NCI-H187 treated with DMSO at 0.1 percent for 48 hours (cell line): ENCODE results near the gene TBC1D9B.

Experiments used
- DNase-seq: peaks from one replicate; lab custom pipeline; 2025; lab: John Stamatoyannopoulos, UW

The TBC1D9B gene

DNA sequence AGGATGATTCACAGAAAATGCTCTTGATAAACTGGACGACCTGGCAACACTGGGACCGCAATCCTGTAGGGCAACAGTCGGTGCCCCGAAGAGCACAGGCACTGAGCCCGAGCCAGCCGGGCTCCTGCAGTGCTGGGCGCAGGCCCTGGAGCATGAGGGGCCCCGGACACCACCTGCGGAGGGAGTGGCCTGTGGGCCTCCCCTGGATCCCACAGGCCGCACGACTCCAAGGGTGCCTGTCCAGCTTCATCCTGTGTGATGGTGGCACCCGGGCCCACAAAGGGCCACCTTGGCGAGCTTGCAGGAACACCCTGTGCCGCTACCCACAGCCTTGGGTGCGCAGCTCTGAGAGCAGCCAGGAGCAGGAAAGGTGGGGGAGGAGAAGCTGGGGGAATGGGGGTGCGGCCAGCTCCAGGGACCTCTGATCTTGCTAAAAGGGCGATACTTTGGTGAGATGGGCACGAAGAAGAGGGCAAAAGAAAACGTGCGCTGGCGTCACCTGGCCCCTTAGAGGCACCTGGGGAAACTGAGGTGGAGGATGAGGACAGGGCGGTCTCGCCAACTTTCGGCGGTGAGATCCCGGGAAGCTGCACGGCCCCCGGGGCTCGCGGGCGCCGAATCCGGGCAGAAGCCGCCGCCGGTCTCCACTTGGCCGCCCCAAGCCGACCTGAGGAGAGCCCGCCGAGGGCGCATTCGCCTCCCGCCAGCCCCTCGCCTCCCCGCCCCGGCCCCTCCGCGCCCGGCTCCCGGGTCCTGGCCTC, 722 bp downstream of the TBC1D9B start:
- no peak for DNase-seq

DNA sequence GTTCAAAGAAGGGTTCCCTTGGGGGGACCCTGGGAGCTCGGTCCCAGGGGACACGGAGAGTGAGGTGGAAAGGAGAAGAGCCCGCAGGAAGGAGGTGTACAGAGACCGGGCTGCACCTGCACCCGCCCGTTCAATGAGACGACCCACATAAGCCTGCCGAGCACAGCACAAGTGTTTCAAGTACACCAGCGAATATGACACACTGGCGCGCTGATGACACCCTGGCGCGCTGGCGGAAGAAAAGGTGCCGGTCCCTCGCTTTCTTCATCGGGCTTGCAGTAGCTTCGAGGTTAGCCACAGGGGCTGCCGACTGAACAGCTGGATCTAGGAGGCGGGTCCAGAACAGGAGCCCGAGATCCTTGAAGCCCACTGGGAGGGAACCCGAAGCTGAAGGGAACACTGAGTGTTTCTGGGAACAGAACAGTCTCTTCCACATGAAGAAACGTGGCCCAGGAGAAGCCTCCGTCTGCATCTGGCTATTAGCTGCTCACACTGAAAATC, 1.4 kb downstream of the TBC1D9B start:
- no peak for DNase-seq

DNA sequence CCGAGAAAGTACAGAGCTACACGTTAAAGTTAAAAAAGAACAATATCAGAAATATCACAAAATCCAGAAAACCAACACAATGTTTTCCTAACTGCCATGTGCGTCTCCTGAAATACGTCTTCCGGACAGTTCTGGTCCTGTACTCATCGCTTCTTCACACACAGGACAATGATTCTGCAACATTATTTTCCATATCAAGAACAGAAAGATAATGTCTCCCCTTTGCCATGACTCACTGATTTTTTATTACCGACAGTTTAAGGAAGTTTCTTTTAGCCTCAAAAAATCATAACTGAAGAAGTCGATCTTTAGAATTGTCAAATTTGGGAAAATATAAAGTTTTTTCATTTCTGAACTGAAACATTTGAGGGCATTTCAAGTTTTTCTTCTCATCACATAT, 2.5 kb downstream of the TBC1D9B start:
- no peak for DNase-seq

DNA sequence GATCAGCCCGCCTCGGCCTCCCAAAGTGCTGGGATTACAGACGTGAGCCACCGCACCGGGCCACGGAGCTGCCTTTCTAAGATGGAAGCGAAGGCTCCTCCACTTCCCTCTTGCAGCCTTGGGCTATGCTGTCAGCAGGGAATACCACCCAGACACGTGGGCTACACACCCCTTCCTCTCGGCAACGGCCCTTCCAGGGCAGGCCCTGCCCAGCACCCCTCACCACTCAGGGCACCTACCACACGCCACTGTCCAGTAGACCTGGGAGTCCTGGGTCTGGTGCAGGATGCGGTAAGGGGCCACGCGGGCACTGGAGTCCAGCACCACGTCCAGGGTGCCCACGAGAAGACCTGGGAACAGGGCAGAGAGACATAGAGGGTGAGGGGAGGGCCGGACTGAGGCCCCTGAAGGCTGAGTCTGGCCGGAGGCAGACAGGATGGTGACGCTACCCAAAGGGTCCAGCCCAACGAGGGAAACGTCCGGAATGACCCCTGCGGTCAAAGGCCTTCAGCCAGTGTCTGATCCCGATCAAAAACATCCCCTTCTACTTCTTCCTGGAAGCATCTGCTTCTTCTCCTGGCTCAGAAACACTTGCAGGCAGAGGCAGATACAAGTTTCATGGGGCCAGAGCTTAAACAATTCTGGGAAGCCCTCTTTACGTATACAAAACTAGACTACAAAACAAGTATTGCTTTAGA, 3.1 kb downstream of the TBC1D9B start:
- DNase-seq = no peak

DNA sequence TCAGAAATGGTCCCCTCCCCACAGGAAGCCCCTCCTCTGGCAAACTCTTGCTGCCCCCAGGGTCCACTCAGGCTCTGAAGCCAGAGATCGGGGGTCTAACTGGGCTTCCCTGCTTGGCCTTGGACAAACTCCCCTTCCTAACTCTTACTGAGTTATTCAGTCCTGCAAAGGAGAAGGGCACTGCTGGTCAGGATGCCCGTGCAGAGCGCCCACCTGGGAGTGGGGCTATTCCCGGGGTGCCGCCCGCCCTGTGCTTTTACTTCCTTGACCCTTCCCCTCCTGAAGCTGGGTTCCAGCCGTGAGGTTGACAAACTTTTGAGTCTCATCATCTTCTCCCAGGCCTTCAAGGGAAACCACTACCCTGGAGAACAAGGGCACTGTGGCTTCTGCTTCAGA, 4.9 kb downstream of the TBC1D9B start:
- DNase-seq = no peak

DNA sequence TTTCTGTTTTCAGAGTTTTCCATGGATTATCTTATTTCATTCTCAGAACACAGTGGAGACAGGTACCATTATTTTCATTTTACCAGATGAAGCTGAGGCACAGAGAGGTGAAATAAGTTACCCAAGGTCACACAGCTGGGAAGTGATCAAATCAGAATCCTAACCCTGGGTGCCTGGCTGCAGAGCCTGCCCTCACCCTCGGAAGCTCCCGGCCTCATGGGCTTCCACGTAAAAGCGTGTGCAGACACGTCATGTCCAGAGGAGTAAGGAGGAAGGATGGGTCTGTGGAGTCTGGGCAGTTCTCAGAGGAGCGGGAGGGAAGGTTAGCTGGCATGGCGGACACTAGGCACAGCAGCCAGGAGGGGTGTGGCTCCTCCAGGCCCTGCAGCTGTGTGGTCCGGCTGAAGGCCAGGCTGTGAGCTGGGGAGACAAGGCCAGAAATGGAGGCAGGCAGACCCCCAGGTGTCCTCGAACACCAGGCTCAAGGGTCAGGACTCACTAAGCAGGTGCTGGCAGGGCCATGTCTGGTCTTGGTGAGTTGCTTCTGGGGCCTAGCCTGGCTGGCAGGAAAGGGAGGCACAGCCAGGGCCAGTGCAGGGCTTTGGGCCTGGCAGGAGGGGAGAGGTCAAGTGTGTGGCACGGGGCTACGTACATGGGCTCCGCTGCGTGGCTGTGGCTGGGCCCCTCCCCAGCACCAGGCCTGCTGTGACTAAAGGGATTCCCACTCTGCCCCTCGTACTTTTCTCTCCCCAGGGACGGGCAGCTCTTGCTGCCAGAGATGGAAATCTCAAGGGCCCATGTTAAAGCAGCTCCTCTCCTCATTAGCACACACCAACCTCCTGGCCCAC, 5.6 kb downstream of the TBC1D9B start:
- DNase-seq = no peak

DNA sequence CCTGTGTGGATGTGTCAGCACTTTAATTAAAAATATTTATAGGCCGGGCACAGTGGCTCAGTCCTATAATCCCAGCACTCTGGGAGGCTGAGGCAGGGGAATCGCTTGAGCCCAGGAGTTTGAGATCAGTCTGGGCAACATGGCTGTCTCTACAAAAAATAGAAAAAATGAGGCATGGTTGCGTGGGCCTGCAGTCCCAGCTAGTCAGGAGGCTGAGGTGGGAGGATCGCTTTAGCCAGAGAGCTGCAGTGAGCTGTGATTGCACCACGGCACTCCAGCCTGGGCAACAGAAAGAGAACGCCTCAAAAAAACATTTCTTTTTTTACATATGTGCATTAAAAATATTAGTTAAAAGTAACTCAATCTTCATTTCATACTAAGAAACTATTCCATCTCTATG, 6.2 kb downstream of the TBC1D9B start:
- DNase-seq = no peak

DNA sequence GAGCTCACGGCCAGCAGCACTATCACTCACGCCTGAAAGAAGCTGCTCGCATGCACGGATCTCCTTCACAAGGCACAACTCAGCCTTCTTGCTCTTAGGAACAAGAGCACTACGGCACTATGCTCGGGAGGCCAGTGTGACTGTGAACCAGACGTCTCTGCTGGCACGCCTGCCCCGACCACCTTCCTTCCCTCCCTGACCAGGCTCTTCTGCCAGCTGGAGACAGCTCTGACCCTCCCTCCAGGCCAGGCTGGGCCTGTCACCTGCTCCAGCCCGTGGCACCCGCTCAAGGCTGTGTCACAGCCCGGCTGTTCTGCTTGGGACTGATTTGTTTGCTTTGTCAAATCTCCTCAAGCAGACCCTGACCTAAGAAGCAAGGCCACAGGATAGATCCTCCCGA, 7.0 kb downstream of the TBC1D9B start:
- no peak for DNase-seq

DNA sequence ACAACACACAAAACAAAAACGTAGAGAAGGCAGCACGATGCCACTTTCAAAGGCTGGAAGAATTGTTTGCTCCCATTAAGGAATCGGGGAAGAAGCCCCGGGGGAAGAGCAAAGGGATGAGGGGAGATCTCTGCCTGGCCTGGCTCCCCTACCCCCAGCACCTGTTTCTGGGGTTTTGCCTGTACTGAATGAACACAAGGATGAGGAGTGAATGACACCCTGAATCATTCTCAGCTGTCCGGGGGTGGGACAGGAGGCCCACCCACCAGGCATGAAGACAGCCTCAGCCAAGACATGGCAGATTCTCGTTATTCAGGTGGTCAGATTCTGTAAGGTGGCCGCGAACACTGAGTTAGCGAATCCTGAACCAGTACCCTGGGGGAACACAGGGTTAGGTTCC, 7.5 kb downstream of the TBC1D9B start:
- DNase-seq = no peak

DNA sequence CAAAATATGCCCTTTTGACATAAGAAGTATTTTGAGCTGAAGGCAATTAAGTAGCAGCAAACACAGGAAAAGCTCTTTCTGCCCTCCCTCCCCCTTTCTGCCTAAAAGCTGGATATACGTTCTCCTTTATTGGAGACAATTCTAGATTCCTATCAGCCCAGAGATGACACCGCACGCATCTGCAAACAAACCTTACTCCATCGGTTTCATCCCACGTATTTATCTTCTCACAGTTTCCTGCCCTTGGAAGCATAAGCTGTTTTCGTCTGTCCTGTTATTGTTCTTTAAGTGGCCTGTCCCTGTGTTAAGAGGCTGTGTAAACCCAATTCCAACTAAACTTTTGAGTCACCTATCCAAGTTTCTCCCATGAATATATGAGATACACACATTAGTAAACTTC, 11.8 kb downstream of the TBC1D9B start:
- DNase-seq = no peak

DNA sequence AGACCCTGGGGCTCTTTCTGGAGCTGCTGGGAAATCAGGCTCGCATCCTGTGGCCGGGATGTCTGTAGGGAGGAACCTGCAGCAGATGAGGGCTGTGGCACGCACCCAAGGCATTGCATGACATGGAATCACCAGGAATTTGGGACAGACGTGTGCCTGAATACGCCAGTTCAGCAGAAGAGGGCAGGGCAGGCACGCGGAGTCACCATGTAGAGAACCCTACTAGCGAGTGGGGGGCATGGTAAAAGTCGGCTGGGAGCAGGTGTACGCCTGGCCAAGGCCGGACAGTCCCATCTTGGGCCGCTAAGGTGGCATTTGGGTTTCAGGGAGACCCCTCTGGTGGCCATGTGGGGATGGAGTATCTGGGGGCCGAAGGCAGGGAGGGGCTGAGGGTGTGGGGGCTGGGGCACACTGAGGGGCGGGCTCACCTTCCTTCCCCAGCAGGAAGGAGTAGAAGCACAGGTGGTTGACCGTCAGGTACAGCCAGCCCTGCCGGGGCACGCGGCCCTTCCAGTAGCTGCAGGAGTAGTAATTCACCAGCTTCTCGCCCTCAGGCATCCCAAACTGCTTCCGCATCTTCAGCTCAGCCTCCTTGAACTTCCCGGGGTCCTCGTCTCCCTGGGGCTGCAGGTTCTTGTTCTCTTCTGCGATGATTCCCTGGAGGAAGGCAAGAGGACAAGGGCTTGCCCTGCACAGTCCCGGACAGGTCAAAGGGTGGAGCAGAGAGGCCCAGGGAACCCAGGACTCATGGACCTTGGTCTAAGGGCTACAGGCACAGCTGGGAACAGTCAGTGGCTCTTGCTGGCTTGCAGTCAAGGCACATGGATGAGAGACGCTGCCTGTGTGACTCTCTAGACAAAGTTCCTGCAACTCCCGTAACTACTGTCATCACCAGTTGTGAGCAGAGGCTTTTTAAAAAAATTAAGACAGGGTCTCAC, 13.5 kb downstream of the TBC1D9B start:
- no peak for DNase-seq

DNA sequence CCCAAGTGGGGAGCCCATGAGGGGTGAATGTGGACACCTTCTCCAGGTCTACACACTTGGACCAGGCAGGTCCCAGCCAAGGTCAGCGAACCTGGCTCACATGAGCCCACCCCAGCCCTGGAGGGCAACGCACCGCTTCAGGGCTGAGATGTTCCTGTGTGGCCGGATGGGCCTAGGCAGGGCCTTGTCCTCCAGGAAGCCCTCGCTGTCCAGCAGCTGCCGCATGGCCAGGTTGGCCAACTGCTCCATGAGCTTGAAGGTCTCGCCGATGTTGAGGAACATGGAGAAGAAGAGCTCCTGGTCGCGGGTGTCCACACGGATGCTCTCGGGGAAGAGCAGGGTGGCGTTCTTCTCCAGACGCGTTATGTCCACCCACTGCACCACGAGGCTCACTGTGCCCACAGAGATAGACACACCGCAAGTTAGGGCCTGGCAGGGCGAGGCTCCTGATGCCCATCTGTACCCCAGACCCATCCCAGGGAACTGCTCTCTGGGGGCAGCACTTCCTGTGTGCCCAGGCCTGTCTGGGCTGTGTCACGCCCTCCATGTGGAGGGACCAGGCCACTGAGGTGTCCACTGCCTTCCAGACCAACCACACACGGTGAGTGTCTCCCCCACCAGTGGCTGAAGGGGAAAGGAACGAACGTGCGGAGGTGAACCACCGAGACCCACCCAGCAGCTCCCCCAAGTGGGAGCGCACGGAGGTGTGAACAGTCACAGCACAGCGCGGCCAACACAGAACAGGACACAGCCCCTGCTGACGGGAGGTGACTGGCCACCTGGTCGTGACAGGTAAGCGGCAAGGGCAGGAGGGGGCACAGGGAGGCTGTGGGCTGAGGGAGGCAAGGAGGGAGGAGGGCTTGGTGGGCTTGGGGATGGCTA, 14.4 kb downstream of the TBC1D9B start:
- no peak for DNase-seq

DNA sequence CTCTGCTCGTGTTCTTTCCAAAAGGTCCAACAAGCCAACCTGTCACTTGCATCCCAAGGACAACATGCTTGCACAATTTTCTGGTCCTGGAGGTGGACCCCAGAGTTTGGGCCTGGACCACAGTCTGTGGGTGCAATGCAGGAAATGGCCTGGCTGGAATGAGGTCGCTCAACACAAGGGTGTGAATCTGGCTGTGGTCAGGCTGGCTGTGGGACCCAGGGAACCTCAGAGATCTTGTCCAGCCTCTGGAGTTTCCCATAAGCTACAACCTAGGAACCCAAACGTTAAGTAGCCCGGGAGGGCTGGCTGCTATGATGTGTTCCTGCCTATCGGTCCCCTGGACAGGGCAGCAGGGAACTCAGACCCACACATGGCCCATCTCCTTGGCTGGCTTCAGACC, 15.4 kb downstream of the TBC1D9B start:
- DNase-seq = no peak

DNA sequence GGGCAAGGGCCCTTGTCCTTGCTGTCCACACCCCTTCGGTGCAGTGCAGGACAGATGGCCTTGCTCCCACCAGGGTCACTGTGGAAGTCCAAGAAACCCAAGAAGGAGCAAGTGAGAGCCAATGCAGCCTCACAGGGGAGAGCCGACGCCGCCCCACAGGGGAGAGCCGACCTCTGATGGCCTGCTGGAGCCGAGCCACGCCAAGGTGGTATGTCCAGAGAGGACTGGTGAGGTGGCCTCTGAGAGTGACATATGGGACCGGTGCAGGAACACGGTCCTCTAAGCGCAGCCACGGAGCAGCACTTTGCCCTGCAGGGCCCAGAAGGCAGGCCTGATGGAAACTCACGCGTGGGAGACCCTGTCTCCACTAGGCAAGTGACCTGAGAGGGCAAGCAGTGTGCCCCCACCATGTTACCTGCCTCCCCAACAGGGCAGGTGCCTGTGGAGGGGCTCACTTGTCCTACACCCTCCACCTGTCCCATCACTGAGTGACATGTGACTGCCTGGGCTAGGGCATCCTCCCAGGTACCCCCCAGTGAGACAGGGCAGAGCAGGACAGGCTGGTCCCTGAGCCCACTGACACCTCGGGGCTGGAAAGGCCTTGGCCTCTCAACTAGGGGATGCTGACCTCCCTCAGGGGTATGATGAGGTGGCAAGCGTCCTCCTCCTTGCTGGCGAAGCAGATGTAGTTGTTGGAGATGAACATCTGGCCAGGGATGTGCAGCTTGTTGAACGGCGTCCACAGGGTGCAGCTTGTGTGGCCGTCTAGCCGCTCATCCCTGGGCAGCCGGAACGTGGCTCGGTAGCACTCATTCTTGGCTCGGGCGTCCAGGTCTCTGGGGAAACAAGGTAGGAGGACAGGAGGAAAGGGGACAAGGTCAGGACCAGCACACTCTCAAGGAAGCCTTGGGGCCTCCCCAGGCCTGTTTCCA, 16.7 kb downstream of the TBC1D9B start:
- no peak for DNase-seq

DNA sequence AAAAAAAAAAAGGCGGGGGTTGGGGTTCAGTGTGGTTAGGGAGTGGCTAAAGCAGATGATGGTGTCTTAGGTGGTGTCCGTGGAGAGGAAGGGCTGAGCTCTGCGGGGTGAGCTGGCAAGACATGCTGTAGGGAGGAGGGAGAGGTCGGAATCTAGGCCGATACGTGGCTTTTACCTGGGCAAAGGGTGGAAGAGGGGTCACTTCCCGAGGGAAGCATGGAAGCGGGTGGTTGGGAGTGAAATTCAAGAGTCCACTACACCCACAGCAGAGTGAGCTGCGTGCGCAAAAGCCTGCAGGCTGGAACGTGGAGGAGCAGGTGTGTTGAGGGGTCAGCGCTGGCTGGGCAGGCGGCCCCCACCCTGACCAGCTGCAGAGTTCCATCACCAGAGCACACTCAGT, 17.8 kb downstream of the TBC1D9B start:
- no peak for DNase-seq

DNA sequence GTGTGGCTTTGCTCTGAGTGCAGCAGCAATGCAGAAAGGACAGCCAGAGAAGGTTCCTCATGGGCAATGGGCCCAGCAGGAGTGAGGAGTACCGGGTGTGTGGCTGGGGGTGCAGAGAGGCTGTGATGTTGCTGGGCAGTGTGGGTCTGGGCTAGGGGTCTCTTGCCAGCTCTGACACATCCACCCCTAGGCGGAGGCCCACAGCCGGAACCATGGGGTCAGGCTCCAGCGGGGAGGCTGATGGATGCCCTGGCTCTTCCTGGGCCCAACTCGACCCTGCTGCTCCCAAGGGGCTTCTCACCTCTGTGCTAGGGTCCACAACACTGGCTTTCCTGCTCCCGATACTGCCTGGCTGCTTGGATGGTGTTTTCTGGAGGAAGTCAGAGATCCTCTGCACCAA, 19.9 kb downstream of the TBC1D9B start:
- DNase-seq = no peak

DNA sequence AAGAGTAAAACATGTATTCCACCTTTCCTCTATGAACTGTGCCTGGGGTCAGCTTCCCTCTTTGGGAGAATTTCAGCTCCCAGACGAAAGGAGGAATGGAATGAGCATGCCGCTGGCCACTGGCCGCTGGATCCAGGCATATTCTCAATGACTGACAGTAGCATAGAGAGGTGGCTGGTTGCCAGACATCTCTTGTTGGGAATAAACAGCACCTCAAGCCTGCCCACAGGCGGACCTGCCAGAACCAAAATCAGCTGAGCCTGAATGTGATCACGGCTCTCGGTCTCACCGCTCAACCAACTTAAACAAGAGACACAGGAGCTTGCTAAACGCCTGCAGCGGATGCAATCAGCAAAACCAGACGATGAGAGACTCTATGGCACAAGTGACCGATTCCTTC, 20.6 kb downstream of the TBC1D9B start:
- DNase-seq = no peak

DNA sequence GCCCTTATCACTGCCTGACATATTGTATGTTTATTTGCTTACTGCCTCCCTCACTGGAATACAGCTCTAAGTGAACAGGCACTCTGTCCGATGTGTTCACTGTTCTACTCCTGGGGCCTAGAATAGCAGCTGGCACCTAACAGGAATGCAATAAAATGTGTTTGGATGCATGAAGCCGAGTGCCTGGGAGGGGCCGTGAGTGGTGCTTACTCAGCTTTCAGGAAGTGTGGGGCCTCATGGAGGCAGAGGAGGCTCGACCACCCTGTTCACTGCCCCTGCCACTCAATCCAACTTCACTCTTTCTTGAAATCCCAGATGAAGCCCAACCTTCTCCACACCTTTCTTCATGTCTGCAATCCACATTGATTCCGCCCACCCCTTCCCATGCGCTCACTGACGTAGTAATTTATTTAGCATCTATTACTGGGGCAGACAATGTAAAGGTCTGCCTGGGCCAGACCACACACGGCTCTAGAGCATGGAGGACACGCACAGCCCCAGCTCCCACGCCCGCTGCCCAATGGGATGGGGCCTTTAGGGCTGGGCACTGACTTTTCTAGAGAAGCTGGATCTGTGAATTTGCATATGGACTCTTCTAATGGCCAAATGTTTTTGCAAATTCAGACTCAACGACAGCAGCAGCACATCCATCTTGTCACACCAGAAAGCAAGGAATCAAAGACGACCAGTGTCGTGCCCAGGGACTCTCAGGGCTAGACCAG, 21.3 kb downstream of the TBC1D9B start:
- DNase-seq = no peak
